Adipocyte (in vitro differentiated cells): ENCODE results near the gene ERP29.
"Not testable (repeated sequence)": the region's sequence is repeated elsewhere in the genome, so short reads cannot be mapped to it uniquely, and the experiment has no call there.

ENCODE experiments used
- DNase-seq: peaks from one replicate; pipeline ENCODE4 v3.0.0-alpha.2; 2015; ENCODE audit warnings: low read depth
- H3K27me3 ChIP-seq: replicated peaks from 2 replicates; pipeline ENCODE4 v1.7.0; 2013; ENCODE audit warnings: mild to moderate bottlenecking, low read length, moderate library complexity; ENCODE audit not compliant: control insufficient read depth, insufficient read depth
- H3K36me3 ChIP-seq: 2 replicates; pipeline ENCODE4 v1.7.0; 2013; ENCODE audit warnings: low read length, mild to moderate bottlenecking, moderate library complexity; ENCODE audit not compliant: control insufficient read depth, insufficient read depth, severe bottlenecking
- H3K4me1 ChIP-seq: 2 replicates; pipeline ENCODE4 v1.7.0; 2013; ENCODE audit warnings: mild to moderate bottlenecking, low read length, moderate library complexity; ENCODE audit not compliant: control insufficient read depth, insufficient read depth
- H3K4me3 ChIP-seq: 2 replicates; pipeline ENCODE4 v1.7.0; 2013; ENCODE audit warnings: mild to moderate bottlenecking, low read length, moderate library complexity
- H3K9ac ChIP-seq: 2 replicates; pipeline ENCODE4 v1.7.0; 2013; ENCODE audit warnings: mild to moderate bottlenecking, low read length, moderate library complexity
- H3K9me3 ChIP-seq: 2 replicates; pipeline ENCODE4 v1.7.0; 2013; ENCODE audit warnings: mild to moderate bottlenecking, low read length, moderate library complexity; ENCODE audit not compliant: control insufficient read depth

Gene ERP29

GRCh38 chr12:112005419-112006395 is 7.5 kb upstream of the ERP29 start:
- Histone ChIP-seq H3K9ac (peak overlapping the region; percentile 47), H3K9me3 (no peaks in the 10 kb centered on the region), H3K27me3 (no peaks in the 10 kb centered on the region), H3K4me1 (peaks cover 16% of the 10 kb centered on the region), H3K36me3 (peaks cover 3% of the 10 kb centered on the region), H3K4me3 (peak overlapping the region; percentile 51)
- peak; percentile 24 for DNase-seq

- Histone ChIP-seq H3K4me1 (peaks cover 25% of the 10 kb centered on the region), H3K9ac (no peak overlapping the region), H3K36me3 (no peaks in the 10 kb centered on the region), H3K4me3 (no peak overlapping the region), H3K27me3 (no peaks in the 10 kb centered on the region), H3K9me3 (no peaks in the 10 kb centered on the region)
- DNase-seq = no peak
Measured at GRCh38 chr12:112007945-112008344, 5.3 kb upstream of the ERP29 start.

GRCh38 chr12:112008918-112009317 is 4.3 kb upstream of the ERP29 start:
- H3K4me1 ChIP-seq = peaks cover 25% of the 10 kb centered on the region
- H3K9ac ChIP-seq = no peak overlapping the region
- H3K4me3 ChIP-seq = no peak overlapping the region
- no peaks in the 10 kb centered on the region for H3K27me3 ChIP-seq
- no peak for DNase-seq
- H3K9me3 ChIP-seq = no peaks in the 10 kb centered on the region
- no peaks in the 10 kb centered on the region for H3K36me3 ChIP-seq

GRCh38 chr12:112009596-112009995 is 3.6 kb upstream of the ERP29 start:
- H3K4me1 ChIP-seq = peaks cover 29% of the 10 kb centered on the region
- H3K4me3 ChIP-seq, H3K27me3 ChIP-seq, H3K9ac ChIP-seq, H3K9me3 ChIP-seq, H3K36me3 ChIP-seq, DNase-seq: not testable (repeated sequence)

- Histone ChIP-seq H3K27me3 (no peaks in the 10 kb centered on the region), H3K9ac (no peak overlapping the region), H3K36me3 (no peaks in the 10 kb centered on the region), H3K9me3 (no peaks in the 10 kb centered on the region), H3K4me1 (peaks cover 29% of the 10 kb centered on the region), H3K4me3 (no peak overlapping the region)
- no peak for DNase-seq
Measured at GRCh38 chr12:112010415-112011344, 2.5 kb upstream of the ERP29 start.

- no peaks in the 10 kb centered on the region for H3K27me3 ChIP-seq
- H3K4me1 ChIP-seq = peaks cover 20% of the 10 kb centered on the region
- H3K9ac ChIP-seq = peak overlapping the region; percentile 93
- peak overlapping the region; percentile 94 for H3K4me3 ChIP-seq
- DNase-seq = no peak
- no peaks in the 10 kb centered on the region for H3K9me3 ChIP-seq
- H3K36me3 ChIP-seq = peaks cover 6% of the 10 kb centered on the region
Measured at GRCh38 chr12:112011685-112012084, 1.5 kb upstream of the ERP29 start.

- Histone ChIP-seq H3K9ac (peak overlapping the region; percentile 97), H3K9me3 (no peaks in the 10 kb centered on the region), H3K27me3 (no peaks in the 10 kb centered on the region), H3K36me3 (peaks cover 13% of the 10 kb centered on the region), H3K4me1 (peaks cover 25% of the 10 kb centered on the region), H3K4me3 (peak overlapping the region; percentile 94)
- DNase-seq = peak; percentile 73
Measured at GRCh38 chr12:112013601-112014402, 576 bp downstream of the ERP29 start.

- Histone ChIP-seq H3K9me3 (no peaks in the 10 kb centered on the region), H3K4me3 (no peak overlapping the region), H3K27me3 (no peaks in the 10 kb centered on the region), H3K4me1 (peaks cover 35% of the 10 kb centered on the region), H3K9ac (no peak overlapping the region), H3K36me3 (peaks cover 24% of the 10 kb centered on the region)
- DNase-seq = no peak
Measured at GRCh38 chr12:112015938-112016337, 2.7 kb downstream of the ERP29 start.

GRCh38 chr12:112017041-112017440 is 3.8 kb downstream of the ERP29 start:
- Histone ChIP-seq H3K27me3 (no peaks in the 10 kb centered on the region), H3K4me1 (peaks cover 26% of the 10 kb centered on the region), H3K9me3 (no peaks in the 10 kb centered on the region), H3K36me3 (peaks cover 33% of the 10 kb centered on the region), H3K9ac (no peak overlapping the region), H3K4me3 (no peak overlapping the region)
- DNase-seq = no peak

GRCh38 chr12:112018571-112019237 is 5.5 kb downstream of the ERP29 start:
- no peak overlapping the region for H3K9ac ChIP-seq
- peaks cover 49% of the 10 kb centered on the region for H3K36me3 ChIP-seq
- DNase-seq = peak; percentile 90
- H3K4me3 ChIP-seq = no peak overlapping the region
- H3K27me3 ChIP-seq = no peaks in the 10 kb centered on the region
- H3K4me1 ChIP-seq = peaks cover 21% of the 10 kb centered on the region
- no peaks in the 10 kb centered on the region for H3K9me3 ChIP-seq
